Cardiac muscle cell (in vitro differentiated cells and primary cell): Measurements from ENCODE around the gene MACROD2. TPM values are rescaled to one million over a fixed set of nuclear protein-coding genes. Genes with fewer than 3 reads are reported as not detected.

Source experiments
- DNase-seq, 2 donors: peaks; one replicate each; pipeline versions ENCODE4 v3.0.0 to v3.0.0-alpha.2; 2010 to 2017; ENCODE audit warnings: low read depth in 1 of 2, low spot score in 1 of 2
- H3K27ac ChIP-seq: fragments of 200-600 bp; sonication (generic); 2 replicates; pipeline ENCODE4 v1.5.1; 2016
- H3K27me3 ChIP-seq: fragments of 200-600 bp; sonication (generic); 2 replicates; pipeline ENCODE4 v1.6.0; 2016; ENCODE audit warnings: control low read depth
- H3K36me3 ChIP-seq: fragments of 200-600 bp; sonication (generic); 2 replicates; pipeline ENCODE4 v1.5.1; 2016; ENCODE audit warnings: control low read depth
- H3K4me1 ChIP-seq: fragments of 200-600 bp; sonication (generic); 2 replicates; pipeline ENCODE4 v1.8.1; 2017; ENCODE audit warnings: low read depth, mild to moderate bottlenecking, mixed run types
- H3K4me3 ChIP-seq: fragments of 200-600 bp; sonication (generic); 2 replicates; pipeline ENCODE4 v1.5.1; 2016; ENCODE audit warnings: mild to moderate bottlenecking
- H3K9me3 ChIP-seq: fragments of 200-600 bp; sonication (generic); 2 replicates; pipeline ENCODE4 v1.5.1; 2017; ENCODE audit warnings: low read depth, mild to moderate bottlenecking, control low read depth
- polyA plus RNA-seq: library from polyadenylated mRNA; unstranded; fragments of >200 nt; fragmentation: Nextera tagmentation; extraction: Ambion mirVana; gene quantifications from 2 replicates; pipeline ENCODE4 v1.2.1, GENCODE V29; 2016
- total RNA-seq: library from RNA; depleted of rRNA; stranded (reverse); fragments of >200 nt; gene quantifications from 2 replicates; pipeline ENCODE4 v1.2.3, GENCODE V29; 2016
- TF ChIP-seq, protein P1 (sequence below): IDR thresholded peaks from 2 replicates; pipeline ENCODE4 v1.5.1; 2012; ENCODE audit warnings: low read depth, mild to moderate bottlenecking, low read length

Gene MACROD2
- total and polyA plus RNA-seq, 2 experiments from 2014 or later, result 9.3 to 14.4 TPM

DNA sequence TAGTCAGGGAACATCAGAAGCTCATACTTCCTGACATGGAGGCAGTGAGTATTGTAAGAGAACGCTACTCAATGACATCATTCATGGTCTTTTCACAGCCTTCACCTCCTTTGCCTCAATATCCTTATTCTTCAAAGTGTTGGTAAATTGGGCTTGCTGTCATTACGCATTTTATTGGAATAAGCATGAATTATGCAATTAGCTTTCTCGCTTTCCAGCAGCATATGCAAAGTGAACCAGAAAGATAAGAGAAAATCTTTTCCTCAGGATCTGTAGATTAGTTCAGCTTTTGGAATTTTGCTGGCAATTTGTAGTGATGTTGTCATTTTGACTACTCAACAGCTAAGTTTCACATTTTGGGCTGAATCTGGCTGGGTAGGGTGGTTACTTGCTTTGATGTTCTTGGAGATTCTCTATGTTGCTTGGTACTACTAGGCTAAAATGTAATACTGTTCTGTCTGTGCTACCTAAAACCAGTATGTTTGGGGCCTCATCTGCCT lies 1565.8 kb downstream of the MACROD2 start:
- H3K4me1 ChIP-seq, result peaks cover 9% of the 10 kb centered on the region
- no peak for DNase-seq
- no peaks in the 10 kb centered on the region for H3K36me3 ChIP-seq
- no peaks in the 10 kb centered on the region for H3K9me3 ChIP-seq
- H3K27me3 ChIP-seq, result no peaks in the 10 kb centered on the region
- TF ChIP-seq, protein P1, sequence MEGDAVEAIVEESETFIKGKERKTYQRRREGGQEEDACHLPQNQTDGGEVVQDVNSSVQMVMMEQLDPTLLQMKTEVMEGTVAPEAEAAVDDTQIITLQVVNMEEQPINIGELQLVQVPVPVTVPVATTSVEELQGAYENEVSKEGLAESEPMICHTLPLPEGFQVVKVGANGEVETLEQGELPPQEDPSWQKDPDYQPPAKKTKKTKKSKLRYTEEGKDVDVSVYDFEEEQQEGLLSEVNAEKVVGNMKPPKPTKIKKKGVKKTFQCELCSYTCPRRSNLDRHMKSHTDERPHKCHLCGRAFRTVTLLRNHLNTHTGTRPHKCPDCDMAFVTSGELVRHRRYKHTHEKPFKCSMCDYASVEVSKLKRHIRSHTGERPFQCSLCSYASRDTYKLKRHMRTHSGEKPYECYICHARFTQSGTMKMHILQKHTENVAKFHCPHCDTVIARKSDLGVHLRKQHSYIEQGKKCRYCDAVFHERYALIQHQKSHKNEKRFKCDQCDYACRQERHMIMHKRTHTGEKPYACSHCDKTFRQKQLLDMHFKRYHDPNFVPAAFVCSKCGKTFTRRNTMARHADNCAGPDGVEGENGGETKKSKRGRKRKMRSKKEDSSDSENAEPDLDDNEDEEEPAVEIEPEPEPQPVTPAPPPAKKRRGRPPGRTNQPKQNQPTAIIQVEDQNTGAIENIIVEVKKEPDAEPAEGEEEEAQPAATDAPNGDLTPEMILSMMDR, result no peak
- H3K4me3 ChIP-seq, result no peak overlapping the region
- no peak overlapping the region for H3K27ac ChIP-seq

DNA sequence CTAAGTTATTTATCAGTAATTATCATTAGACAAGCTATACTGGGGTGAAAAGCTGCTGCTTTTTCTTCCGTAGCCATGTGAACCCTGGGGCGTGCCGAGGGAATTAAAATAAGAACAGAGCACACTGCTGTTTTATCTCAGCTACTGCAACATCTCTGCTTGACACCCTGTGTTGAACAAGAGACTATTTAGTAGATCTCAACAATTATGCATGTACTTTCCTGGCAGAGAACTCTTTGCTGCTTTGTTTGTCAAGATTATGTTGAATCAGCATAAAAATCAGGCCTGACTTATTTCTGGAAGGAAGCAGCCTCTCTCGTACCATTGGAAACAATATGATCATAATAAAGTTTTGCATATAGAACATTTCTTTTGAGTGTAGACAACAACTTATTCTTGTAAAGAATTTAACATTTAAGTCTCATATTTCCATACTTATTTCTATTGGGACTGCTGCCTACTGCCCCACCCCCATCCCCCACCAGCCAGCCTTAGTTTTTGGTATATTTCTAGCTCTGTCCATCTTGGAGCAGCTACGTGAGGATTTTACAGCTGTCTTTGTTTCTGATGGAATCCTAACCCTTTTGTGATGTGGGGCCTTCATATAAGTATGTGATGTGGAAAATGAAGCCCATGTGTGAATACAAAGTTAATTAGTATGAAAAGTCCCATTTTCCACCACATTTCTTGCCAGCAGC lies 1566.5 kb downstream of the MACROD2 start:
- no peaks in the 10 kb centered on the region for H3K36me3 ChIP-seq
- H3K27ac ChIP-seq, result peak overlapping the region; percentile 32
- DNase-seq, result peak in 1 of 2 donors; percentile 8
- TF ChIP-seq, protein P1, result no peak
- H3K4me3 ChIP-seq, result no peak overlapping the region
- H3K9me3 ChIP-seq, result no peaks in the 10 kb centered on the region
- no peaks in the 10 kb centered on the region for H3K27me3 ChIP-seq
- peaks cover 9% of the 10 kb centered on the region for H3K4me1 ChIP-seq

DNA sequence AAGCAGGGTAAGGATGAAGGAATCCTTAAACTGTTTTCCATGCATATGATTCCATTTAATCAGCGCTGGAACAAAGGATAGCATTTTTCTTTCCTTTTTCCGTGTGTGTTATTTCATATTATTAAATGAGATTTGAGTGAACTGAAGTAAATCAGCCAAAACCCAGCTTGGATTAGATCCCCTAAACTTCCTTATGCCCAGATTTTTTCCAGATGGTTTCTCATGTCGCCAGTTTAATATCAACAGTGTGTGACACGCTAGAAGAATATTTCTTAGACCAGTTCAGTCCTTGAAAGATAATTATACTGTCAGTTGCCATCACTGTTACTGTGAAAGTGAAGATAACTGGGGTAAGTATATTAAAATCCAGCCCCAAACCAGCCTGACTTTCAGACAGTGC lies 1568.5 kb downstream of the MACROD2 start:
- no peaks in the 10 kb centered on the region for H3K27me3 ChIP-seq
- no peaks in the 10 kb centered on the region for H3K36me3 ChIP-seq
- TF ChIP-seq, protein P1, result no peak
- H3K4me3 ChIP-seq, result no peak overlapping the region
- no peak overlapping the region for H3K27ac ChIP-seq
- DNase-seq, result no peak
- H3K9me3 ChIP-seq, result no peaks in the 10 kb centered on the region
- peaks cover 9% of the 10 kb centered on the region for H3K4me1 ChIP-seq

DNA sequence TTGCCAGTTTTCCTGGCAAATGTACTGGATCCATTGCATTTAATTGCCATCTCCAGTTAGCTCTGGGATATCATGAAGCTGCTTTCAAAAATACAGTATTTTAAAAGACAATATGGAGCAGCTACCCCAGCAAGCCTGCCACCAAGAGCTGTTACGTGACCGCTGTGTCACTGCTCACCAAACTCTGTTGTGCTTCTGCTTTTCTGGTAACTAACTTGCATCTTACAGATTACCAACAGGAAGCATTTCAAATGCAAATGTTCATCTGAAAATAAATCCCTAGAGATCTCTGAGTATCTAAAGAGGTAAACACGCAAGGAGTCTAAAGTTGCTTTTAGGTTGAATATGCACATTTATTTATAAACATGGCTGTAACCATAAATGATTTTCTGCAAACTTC lies 1569.7 kb downstream of the MACROD2 start:
- H3K9me3 ChIP-seq, result no peaks in the 10 kb centered on the region
- no peak overlapping the region for H3K4me3 ChIP-seq
- H3K27me3 ChIP-seq, result no peaks in the 10 kb centered on the region

DNA sequence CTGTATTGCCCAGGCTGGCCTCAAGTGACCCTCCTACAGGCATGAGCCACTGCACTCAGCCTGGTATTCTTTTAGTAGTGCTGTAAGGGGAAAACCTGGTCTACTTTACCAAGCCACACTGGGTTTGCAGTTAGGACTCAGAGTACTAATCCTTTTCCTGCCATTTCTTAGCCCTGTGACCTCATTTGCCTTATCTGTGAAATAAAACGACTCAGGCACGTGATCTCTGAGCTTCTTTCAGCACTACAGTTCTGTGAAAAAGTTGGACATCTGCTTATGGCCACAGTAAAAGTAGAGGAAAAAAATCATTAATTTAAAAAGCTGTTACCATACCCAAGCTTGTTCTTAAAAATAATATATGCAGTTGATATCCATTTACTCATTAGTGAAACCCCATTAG lies 1570.5 kb downstream of the MACROD2 start:
- no peak overlapping the region for H3K27ac ChIP-seq
- no peak for DNase-seq
- no peaks in the 10 kb centered on the region for H3K9me3 ChIP-seq
- no peak overlapping the region for H3K4me3 ChIP-seq
- no peaks in the 10 kb centered on the region for H3K36me3 ChIP-seq
- peaks cover 9% of the 10 kb centered on the region for H3K4me1 ChIP-seq
- TF ChIP-seq, protein P1, result no peak
- no peaks in the 10 kb centered on the region for H3K27me3 ChIP-seq

More for the DNA sequence above, 1569.7 kb downstream of the MACROD2 start:
- Histone ChIP-seq H3K4me1 (peaks cover 9% of the 10 kb centered on the region), H3K36me3 (no peaks in the 10 kb centered on the region), H3K27ac (no peak overlapping the region)
- DNase-seq, result no peak
- TF ChIP-seq, protein P1, result no peak
